Hypothalamus (tissue), 51 donors: Measurements from ENCODE around the gene FAM193A.

Experiments used
- DNase-seq, 51 donors: peaks; one replicate each; lab custom pipeline; 2025; lab: John Stamatoyannopoulos, UW

The FAM193A gene

GRCh38 chr4:2742081-2742822 is 205.8 kb downstream of the FAM193A start:
- no peak for DNase-seq

- no peak for DNase-seq
Observed at GRCh38 chr4:2742823-2743517, 206.5 kb downstream of the FAM193A start.

GRCh38 chr4:2743518-2744445 is 207.3 kb downstream of the FAM193A start:
- no peak for DNase-seq

- no peak for DNase-seq
Observed at GRCh38 chr4:2744576-2745270, 208.3 kb downstream of the FAM193A start.

GRCh38 chr4:2745516-2745915 is 209.1 kb downstream of the FAM193A start:
- DNase-seq: no peak

- DNase-seq: no peak
Observed at GRCh38 chr4:2745981-2746806, 209.7 kb downstream of the FAM193A start.

- no peak for DNase-seq
Observed at GRCh38 chr4:2746891-2747695, 210.6 kb downstream of the FAM193A start.

GRCh38 chr4:2750719-2751605 is 214.5 kb downstream of the FAM193A start:
- no peak for DNase-seq

- no peak for DNase-seq
Observed at GRCh38 chr4:2753436-2753835, 217.0 kb downstream of the FAM193A start.

GRCh38 chr4:2754848-2755819 is 218.7 kb downstream of the FAM193A start:
- DNase-seq: no peak

- DNase-seq: peak; percentile 13 to 87 (median 71)
Observed at GRCh38 chr4:2755821-2756690, 219.6 kb downstream of the FAM193A start, which contains the start of gene TNIP2. TNIP2 (minus strand) TSS chr4:2756336; CDS start chr4:2756289, 47 bp downstream.

GRCh38 chr4:2756691-2757350 is 220.4 kb downstream of the FAM193A start:
- DNase-seq: no peak

- DNase-seq: no peak
Observed at GRCh38 chr4:2757426-2757825, 221.0 kb downstream of the FAM193A start.

GRCh38 chr4:2761035-2761923 is 224.8 kb downstream of the FAM193A start:
- no peak for DNase-seq
